Suprapubic skin (tissue), 4 donors: ENCODE results near the gene DUS1L.

ENCODE experiments used
- EP300 ChIP-seq: sonication (generic); formaldehyde crosslinking; IDR thresholded peaks from one replicate; pipeline ENCODE4 v1.6.1; 2017; ENCODE audit warnings: antibody characterized with exemption
- POLR2A ChIP-seq, 2 donors: fragments of 450-650 bp; IDR thresholded peaks; one replicate each; pipeline ENCODE4 v1.6.1; 2017; ENCODE audit warnings: antibody characterized with exemption in 2 of 2, mild to moderate bottlenecking in 2 of 2, moderate library complexity in 2 of 2
- POLR2AphosphoS5 ChIP-seq, 3 donors: sonication (generic); formaldehyde crosslinking; IDR thresholded peaks; one replicate each; pipeline ENCODE4 v1.6.1; 2017; ENCODE audit warnings: antibody characterized with exemption in 3 of 3
- TF ChIP-seq, protein P1 (sequence below), 2 donors: fragments of 200-600 bp in 1 of 2; fragments of 450-650 bp in 1 of 2; sonication (generic) in 1 of 2; IDR thresholded peaks; one replicate each; pipeline ENCODE4 v1.5.1; 2016 to 2019; ENCODE audit warnings: antibody characterized with exemption in 2 of 2, mild to moderate bottlenecking in 1 of 2, moderate library complexity in 1 of 2

DNA sequence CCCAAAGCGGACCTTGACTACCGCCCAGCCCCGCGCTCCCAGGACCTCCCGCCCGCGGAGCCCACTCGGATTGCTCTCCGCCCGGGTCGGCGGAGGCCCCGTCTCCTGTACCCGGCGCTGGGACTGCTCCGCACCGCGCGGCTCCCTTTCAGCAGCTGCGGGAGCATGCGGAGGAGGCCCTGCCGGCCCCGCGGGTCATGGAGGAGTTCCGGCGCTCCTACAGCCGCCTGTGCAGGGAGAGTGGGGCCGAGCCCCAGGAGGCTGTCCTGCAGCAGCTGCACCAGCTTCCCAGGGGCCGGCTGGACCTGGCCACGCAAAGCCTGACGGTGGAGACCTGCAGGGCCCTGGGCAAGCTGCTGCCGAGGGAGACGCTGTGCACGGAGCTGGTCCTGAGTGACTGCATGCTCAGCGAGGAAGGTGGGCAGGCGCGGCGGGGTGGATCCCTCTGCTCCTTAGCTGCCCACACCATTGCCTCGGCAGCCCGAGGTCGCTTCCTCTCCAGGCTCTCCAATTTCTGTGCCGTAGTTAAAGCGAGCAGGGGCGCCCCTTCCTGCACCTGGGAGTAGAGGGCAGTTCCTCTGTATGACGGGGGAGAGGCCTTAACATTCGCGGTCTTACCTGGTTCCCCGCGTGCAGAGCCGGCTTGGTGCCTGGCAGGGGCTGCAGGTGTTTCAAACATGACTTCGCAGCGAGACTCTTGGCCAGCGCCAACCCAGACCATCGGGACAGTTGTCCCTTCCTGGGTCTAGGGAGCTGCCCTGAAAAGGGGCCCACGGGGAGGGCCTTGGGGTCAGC, 42.0 kb downstream of the DUS1L start:
- TF ChIP-seq, protein P1, sequence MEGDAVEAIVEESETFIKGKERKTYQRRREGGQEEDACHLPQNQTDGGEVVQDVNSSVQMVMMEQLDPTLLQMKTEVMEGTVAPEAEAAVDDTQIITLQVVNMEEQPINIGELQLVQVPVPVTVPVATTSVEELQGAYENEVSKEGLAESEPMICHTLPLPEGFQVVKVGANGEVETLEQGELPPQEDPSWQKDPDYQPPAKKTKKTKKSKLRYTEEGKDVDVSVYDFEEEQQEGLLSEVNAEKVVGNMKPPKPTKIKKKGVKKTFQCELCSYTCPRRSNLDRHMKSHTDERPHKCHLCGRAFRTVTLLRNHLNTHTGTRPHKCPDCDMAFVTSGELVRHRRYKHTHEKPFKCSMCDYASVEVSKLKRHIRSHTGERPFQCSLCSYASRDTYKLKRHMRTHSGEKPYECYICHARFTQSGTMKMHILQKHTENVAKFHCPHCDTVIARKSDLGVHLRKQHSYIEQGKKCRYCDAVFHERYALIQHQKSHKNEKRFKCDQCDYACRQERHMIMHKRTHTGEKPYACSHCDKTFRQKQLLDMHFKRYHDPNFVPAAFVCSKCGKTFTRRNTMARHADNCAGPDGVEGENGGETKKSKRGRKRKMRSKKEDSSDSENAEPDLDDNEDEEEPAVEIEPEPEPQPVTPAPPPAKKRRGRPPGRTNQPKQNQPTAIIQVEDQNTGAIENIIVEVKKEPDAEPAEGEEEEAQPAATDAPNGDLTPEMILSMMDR (IDR thresholded peaks at IDR 0.05), result no peak
- TF ChIP-seq POLR2A (IDR thresholded peaks at IDR 0.05), result no peak
- TF ChIP-seq POLR2AphosphoS5 (IDR thresholded peaks at IDR 0.05), result no peak
- TF ChIP-seq EP300, result no peak
